SK-N-SH (cell line): ENCODE results near the gene ZNF579.

ENCODE experiments used
- SMC3 ChIP-seq: IDR thresholded peaks from 2 replicates; pipeline ENCODE4 v1.6.1; 2012; ENCODE audit warnings: low read depth, low read length, improper control_type of control experiment
- TEAD4 ChIP-seq: IDR thresholded peaks from 2 replicates; pipeline ENCODE4 v1.4.0; 2012; ENCODE audit warnings: mild to moderate bottlenecking, borderline replicate concordance; ENCODE audit not compliant: insufficient read depth
- TF ChIP-seq, protein P1 (sequence below): fragments of 150-350 bp; IDR thresholded peaks from 2 replicates; pipeline ENCODE4 v1.6.1; 2017; ENCODE audit warnings: antibody characterized with exemption, low read length, low read depth, borderline replicate concordance
- TF ChIP-seq, protein P2 (sequence below): fragments of 200-600 bp; sonication (generic); IDR thresholded peaks from 2 replicates; pipeline ENCODE4 v1.6.1; 2017; ENCODE audit warnings: antibody characterized with exemption, mild to moderate bottlenecking, moderate library complexity
- TF ChIP-seq, protein P3 (sequence below): IDR thresholded peaks from 2 replicates; pipeline ENCODE4 v1.4.0; 2012; ENCODE audit warnings: low read depth, borderline replicate concordance
- TF ChIP-seq, protein P4 (sequence below): IDR thresholded peaks from 2 replicates; pipeline ENCODE4 v1.6.1; 2012; ENCODE audit warnings: mild to moderate bottlenecking, low read depth, low read length, moderate library complexity

DNA sequence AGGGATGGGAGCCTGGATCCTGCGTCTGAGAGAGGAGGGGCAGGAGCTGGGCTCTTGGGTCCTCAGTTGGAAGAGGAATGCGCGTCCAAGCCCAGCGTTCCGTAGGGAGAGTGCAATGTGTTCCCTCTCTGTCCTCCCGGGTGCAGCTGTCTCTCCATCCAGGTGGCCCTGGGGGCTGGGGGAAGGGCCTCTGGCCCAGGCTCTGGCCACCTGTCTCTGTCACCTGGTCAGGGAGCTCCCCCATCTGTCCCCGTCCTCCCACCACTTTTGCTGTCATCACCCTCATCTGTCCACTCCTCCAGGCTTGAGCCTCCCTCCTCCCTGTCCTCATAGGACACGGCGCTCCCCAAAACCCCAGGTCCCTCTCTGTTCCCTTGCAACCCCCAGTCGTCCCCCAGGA lies 40.0 kb downstream of the ZNF579 start:
- TF ChIP-seq, protein P1, sequence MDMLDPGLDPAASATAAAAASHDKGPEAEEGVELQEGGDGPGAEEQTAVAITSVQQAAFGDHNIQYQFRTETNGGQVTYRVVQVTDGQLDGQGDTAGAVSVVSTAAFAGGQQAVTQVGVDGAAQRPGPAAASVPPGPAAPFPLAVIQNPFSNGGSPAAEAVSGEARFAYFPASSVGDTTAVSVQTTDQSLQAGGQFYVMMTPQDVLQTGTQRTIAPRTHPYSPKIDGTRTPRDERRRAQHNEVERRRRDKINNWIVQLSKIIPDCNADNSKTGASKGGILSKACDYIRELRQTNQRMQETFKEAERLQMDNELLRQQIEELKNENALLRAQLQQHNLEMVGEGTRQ: no peak
- TF ChIP-seq, protein P2, sequence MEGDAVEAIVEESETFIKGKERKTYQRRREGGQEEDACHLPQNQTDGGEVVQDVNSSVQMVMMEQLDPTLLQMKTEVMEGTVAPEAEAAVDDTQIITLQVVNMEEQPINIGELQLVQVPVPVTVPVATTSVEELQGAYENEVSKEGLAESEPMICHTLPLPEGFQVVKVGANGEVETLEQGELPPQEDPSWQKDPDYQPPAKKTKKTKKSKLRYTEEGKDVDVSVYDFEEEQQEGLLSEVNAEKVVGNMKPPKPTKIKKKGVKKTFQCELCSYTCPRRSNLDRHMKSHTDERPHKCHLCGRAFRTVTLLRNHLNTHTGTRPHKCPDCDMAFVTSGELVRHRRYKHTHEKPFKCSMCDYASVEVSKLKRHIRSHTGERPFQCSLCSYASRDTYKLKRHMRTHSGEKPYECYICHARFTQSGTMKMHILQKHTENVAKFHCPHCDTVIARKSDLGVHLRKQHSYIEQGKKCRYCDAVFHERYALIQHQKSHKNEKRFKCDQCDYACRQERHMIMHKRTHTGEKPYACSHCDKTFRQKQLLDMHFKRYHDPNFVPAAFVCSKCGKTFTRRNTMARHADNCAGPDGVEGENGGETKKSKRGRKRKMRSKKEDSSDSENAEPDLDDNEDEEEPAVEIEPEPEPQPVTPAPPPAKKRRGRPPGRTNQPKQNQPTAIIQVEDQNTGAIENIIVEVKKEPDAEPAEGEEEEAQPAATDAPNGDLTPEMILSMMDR: no peak
- TF ChIP-seq, protein P3, sequence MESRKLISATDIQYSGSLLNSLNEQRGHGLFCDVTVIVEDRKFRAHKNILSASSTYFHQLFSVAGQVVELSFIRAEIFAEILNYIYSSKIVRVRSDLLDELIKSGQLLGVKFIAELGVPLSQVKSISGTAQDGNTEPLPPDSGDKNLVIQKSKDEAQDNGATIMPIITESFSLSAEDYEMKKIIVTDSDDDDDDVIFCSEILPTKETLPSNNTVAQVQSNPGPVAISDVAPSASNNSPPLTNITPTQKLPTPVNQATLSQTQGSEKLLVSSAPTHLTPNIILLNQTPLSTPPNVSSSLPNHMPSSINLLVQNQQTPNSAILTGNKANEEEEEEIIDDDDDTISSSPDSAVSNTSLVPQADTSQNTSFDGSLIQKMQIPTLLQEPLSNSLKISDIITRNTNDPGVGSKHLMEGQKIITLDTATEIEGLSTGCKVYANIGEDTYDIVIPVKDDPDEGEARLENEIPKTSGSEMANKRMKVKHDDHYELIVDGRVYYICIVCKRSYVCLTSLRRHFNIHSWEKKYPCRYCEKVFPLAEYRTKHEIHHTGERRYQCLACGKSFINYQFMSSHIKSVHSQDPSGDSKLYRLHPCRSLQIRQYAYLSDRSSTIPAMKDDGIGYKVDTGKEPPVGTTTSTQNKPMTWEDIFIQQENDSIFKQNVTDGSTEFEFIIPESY: no peak
- TF ChIP-seq TEAD4 (no peak), SMC3 (no peak)
- TF ChIP-seq, protein P4, sequence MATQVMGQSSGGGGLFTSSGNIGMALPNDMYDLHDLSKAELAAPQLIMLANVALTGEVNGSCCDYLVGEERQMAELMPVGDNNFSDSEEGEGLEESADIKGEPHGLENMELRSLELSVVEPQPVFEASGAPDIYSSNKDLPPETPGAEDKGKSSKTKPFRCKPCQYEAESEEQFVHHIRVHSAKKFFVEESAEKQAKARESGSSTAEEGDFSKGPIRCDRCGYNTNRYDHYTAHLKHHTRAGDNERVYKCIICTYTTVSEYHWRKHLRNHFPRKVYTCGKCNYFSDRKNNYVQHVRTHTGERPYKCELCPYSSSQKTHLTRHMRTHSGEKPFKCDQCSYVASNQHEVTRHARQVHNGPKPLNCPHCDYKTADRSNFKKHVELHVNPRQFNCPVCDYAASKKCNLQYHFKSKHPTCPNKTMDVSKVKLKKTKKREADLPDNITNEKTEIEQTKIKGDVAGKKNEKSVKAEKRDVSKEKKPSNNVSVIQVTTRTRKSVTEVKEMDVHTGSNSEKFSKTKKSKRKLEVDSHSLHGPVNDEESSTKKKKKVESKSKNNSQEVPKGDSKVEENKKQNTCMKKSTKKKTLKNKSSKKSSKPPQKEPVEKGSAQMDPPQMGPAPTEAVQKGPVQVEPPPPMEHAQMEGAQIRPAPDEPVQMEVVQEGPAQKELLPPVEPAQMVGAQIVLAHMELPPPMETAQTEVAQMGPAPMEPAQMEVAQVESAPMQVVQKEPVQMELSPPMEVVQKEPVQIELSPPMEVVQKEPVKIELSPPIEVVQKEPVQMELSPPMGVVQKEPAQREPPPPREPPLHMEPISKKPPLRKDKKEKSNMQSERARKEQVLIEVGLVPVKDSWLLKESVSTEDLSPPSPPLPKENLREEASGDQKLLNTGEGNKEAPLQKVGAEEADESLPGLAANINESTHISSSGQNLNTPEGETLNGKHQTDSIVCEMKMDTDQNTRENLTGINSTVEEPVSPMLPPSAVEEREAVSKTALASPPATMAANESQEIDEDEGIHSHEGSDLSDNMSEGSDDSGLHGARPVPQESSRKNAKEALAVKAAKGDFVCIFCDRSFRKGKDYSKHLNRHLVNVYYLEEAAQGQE: no peak
